Upper lobe of left lung (tissue), 6 donors: ENCODE results near the gene PLAC1. TPM values are rescaled to one million over a fixed set of nuclear protein-coding genes. Genes with fewer than 3 reads are reported as not detected.

ENCODE experiments used
- ATAC-seq, 2 donors: fragments of 200-7000 bp; cut with Tn5 transposase; one replicate each; pipeline ENCODE4 v1.9.1; 2022; ENCODE audit warnings: mild to moderate bottlenecking in 2 of 2, moderate library complexity in 2 of 2; ENCODE audit not compliant: low FRiP score in 2 of 2
- DNase-seq, 2 donors: peaks; one replicate each; pipeline ENCODE4 v3.0.0-alpha.2; 2019 to 2020
- H3K27ac ChIP-seq, 4 donors: fragments of 200-600 bp; sonication (generic); one replicate each; pipeline ENCODE4 v1.5.1; 2016 to 2019
- H3K27me3 ChIP-seq, 4 donors: fragments of 200-600 bp; sonication (generic); one replicate each; pipeline ENCODE4 v1.5.1; 2017 to 2019
- H3K36me3 ChIP-seq, 4 donors: fragments of 200-600 bp; sonication (generic); one replicate each; pipeline ENCODE4 v1.5.1; 2016 to 2019
- H3K4me1 ChIP-seq, 4 donors: fragments of 200-600 bp; sonication (generic); one replicate each; pipeline ENCODE4 v1.5.1; 2018 to 2019
- H3K4me3 ChIP-seq, 4 donors: fragments of 200-600 bp; sonication (generic); one replicate each; pipeline ENCODE4 v1.5.1; 2017 to 2019; ENCODE audit warnings: mild to moderate bottlenecking in 2 of 4, moderate library complexity in 1 of 4
- H3K9me3 ChIP-seq, 4 donors: fragments of 200-600 bp; sonication (generic); one replicate each; pipeline ENCODE4 v1.5.1; 2018 to 2019
- CTCF ChIP-seq, 6 experiments: fragments of 450-650 bp in 4 of 6; fragments of 200-600 bp in 2 of 6; sonication (generic) in 2 of 6; IDR thresholded peaks; one replicate each; pipeline ENCODE4 v1.5.1; 2016 to 2019; ENCODE audit warnings: antibody characterized with exemption in 6 of 6
- EP300 ChIP-seq, 4 donors: sonication (generic); formaldehyde crosslinking; IDR thresholded peaks; one replicate each; pipeline ENCODE4 v1.5.1; 2017; ENCODE audit warnings: antibody characterized with exemption in 4 of 4, control low read depth in 2 of 4
- POLR2A ChIP-seq, 4 donors: fragments of 450-650 bp; IDR thresholded peaks; one replicate each; pipeline ENCODE4 v1.5.1; 2016 to 2017; ENCODE audit warnings: antibody characterized with exemption in 4 of 4, mild to moderate bottlenecking in 2 of 4
- POLR2AphosphoS5 ChIP-seq, 2 donors: sonication (generic); formaldehyde crosslinking; IDR thresholded peaks; one replicate each; pipeline ENCODE4 v1.5.1; 2017; ENCODE audit warnings: antibody characterized with exemption in 2 of 2
- WGBS, 2 donors: methylation state at CpG; one replicate each; pipeline ENCODE4 v1.1.5; 2017 to 2018; 5-methylcytosine and 5-hydroxymethylcytosine counted together
- total RNA-seq, 6 donors: library from RNA; depleted of rRNA in 4 of 6; stranded (reverse); fragments of >200 nt in 4 of 6; gene quantifications; one replicate each; pipeline versions ENCODE4 v1.1.0 to v1.2.1, GENCODE V29; 2016 to 2021
- donor health status: DM: no; HTN: no; CAD: no; lungs with moderate emphysema.
- donor health status: DM: no; HTN: yes; CAD: no; lungs with severe emphysema.

The PLAC1 gene
- total RNA-seq, 6 donors from 2014 or later, result not detected

- no peaks in the 10 kb centered on the region for H3K27me3 ChIP-seq
- peak in 1 of 2 donors; percentile 40 for DNase-seq
- no peak overlapping the region for H3K27ac ChIP-seq
- H3K36me3 ChIP-seq, result no peaks in the 10 kb centered on the region
- no peaks in the 10 kb centered on the region for H3K9me3 ChIP-seq
- ATAC-seq, result no peak
- H3K4me3 ChIP-seq, result no peak overlapping the region
- TF ChIP-seq EP300 (IDR thresholded peaks at IDR 0.05), result no peak
- TF ChIP-seq POLR2AphosphoS5 (IDR thresholded peaks at IDR 0.05), result no peak
- no peak for TF ChIP-seq CTCF (IDR thresholded peaks at IDR 0.05)
- TF ChIP-seq POLR2A (IDR thresholded peaks at IDR 0.05), result no peak
- no peaks in the 10 kb centered on the region for H3K4me1 ChIP-seq
- 70 to 78% methylated on average over 3 of the region's 3 CpGs for WGBS, 2 donors
Measured at GRCh38 chrX:134588806-134589205, 69.5 kb downstream of the PLAC1 start.

GRCh38 chrX:134580907-134581306, 77.4 kb downstream of the PLAC1 start:
- ATAC-seq, result no peak
- H3K27me3 ChIP-seq, result no peaks in the 10 kb centered on the region
- no peak overlapping the region for H3K27ac ChIP-seq
- WGBS, 2 donors, result 79 to 91% methylated on average over 1 of the region's 1 CpG
- H3K4me3 ChIP-seq, result no peak overlapping the region
- no peaks in the 10 kb centered on the region for H3K4me1 ChIP-seq
- H3K9me3 ChIP-seq, result no peaks in the 10 kb centered on the region
- TF ChIP-seq POLR2AphosphoS5 (IDR thresholded peaks at IDR 0.05) (no peak), POLR2A (IDR thresholded peaks at IDR 0.05) (no peak), EP300 (IDR thresholded peaks at IDR 0.05) (no peak), CTCF (IDR thresholded peaks at IDR 0.05) (no peak)
- DNase-seq, result no peak
- H3K36me3 ChIP-seq, result no peaks in the 10 kb centered on the region

- Histone ChIP-seq H3K9me3 (no peaks in the 10 kb centered on the region), H3K36me3 (no peaks in the 10 kb centered on the region), H3K27me3 (no peaks in the 10 kb centered on the region), H3K4me3 (no peak overlapping the region), H3K4me1 (no peaks in the 10 kb centered on the region), H3K27ac (no peak overlapping the region)
- 75 to 84% methylated on average over 5 of the region's 5 CpGs for WGBS, 2 donors
- TF ChIP-seq POLR2AphosphoS5 (IDR thresholded peaks at IDR 0.05) (no peak), EP300 (IDR thresholded peaks at IDR 0.05) (no peak), POLR2A (IDR thresholded peaks at IDR 0.05) (no peak), CTCF (IDR thresholded peaks at IDR 0.05) (no peak)
- ATAC-seq, result no peak
- DNase-seq, result no peak
Measured at GRCh38 chrX:134573683-134574035, 84.6 kb downstream of the PLAC1 start.

GRCh38 chrX:134572816-134573682, 85.2 kb downstream of the PLAC1 start:
- TF ChIP-seq POLR2A (IDR thresholded peaks at IDR 0.05) (no peak), POLR2AphosphoS5 (IDR thresholded peaks at IDR 0.05) (no peak), EP300 (IDR thresholded peaks at IDR 0.05) (no peak), CTCF (IDR thresholded peaks at IDR 0.05) (no peak)

GRCh38 chrX:134571796-134572195, 86.5 kb downstream of the PLAC1 start:
- no peak for DNase-seq
- no peaks in the 10 kb centered on the region for H3K4me1 ChIP-seq
- 27 to 42% methylated on average over 5 of the region's 5 CpGs for WGBS, 2 donors
- no peaks in the 10 kb centered on the region for H3K9me3 ChIP-seq
- ATAC-seq, result no peak
- no peak overlapping the region for H3K4me3 ChIP-seq
- H3K27me3 ChIP-seq, result no peaks in the 10 kb centered on the region
- H3K36me3 ChIP-seq, result no peaks in the 10 kb centered on the region
- no peak for TF ChIP-seq EP300 (IDR thresholded peaks at IDR 0.05)
- no peak overlapping the region for H3K27ac ChIP-seq

More at GRCh38 chrX:134572816-134573682, 85.2 kb downstream of the PLAC1 start:
- Histone ChIP-seq H3K9me3 (no peaks in the 10 kb centered on the region), H3K4me1 (no peaks in the 10 kb centered on the region), H3K27me3 (no peaks in the 10 kb centered on the region), H3K27ac (no peak overlapping the region), H3K4me3 (no peak overlapping the region), H3K36me3 (no peaks in the 10 kb centered on the region)
- ATAC-seq, result no peak
- 61 to 77% methylated on average over 5 of the region's 5 CpGs for WGBS, 2 donors
- no peak for DNase-seq
